H9 (cell line): ENCODE measurements around the gene PCSK6. TPM values are rescaled to one million over a fixed set of nuclear protein-coding genes. Genes with fewer than 3 reads are reported as not detected.

Experiments used
- DNase-seq: peaks from one replicate; pipeline ENCODE4 v3.0.0-alpha.2; 2017
- H2AFZ ChIP-seq: one replicate; pipeline ENCODE4 v1.6.1; 2013; ENCODE audit warnings: mild to moderate bottlenecking, low read length, control low read depth, moderate library complexity
- H2AK5ac ChIP-seq: 2 replicates; pipeline ENCODE4 v1.6.1; 2013; ENCODE audit warnings: low read length, control low read depth, mixed read lengths; ENCODE audit not compliant: insufficient read length
- H2BK120ac ChIP-seq: one replicate; pipeline ENCODE4 v1.6.1; 2013; ENCODE audit warnings: low read depth, mild to moderate bottlenecking, low read length, control low read depth, inconsistent platforms; ENCODE audit not compliant: poor library complexity, severe bottlenecking
- H2BK12ac ChIP-seq: 2 replicates; pipeline ENCODE4 v1.6.1; 2013; ENCODE audit warnings: low read length, control low read depth, mixed read lengths, low read depth; ENCODE audit not compliant: insufficient read length
- H2BK15ac ChIP-seq: 2 replicates; pipeline ENCODE4 v1.6.1; 2013; ENCODE audit warnings: low read depth, low read length, control low read depth
- H2BK20ac ChIP-seq: one replicate; pipeline ENCODE4 v1.6.1; 2013; ENCODE audit warnings: low read depth, mild to moderate bottlenecking, low read length, control low read depth, inconsistent platforms; ENCODE audit not compliant: poor library complexity, severe bottlenecking
- H2BK5ac ChIP-seq: 2 replicates; pipeline ENCODE4 v1.6.1; 2013; ENCODE audit warnings: low read length, control low read depth, mixed read lengths; ENCODE audit not compliant: insufficient read length
- H3K14ac ChIP-seq: 2 replicates; pipeline ENCODE4 v1.6.1; 2013; ENCODE audit warnings: low read length, control low read depth; ENCODE audit not compliant: insufficient read depth
- H3K18ac ChIP-seq: 2 replicates; pipeline ENCODE4 v1.6.1; 2013; ENCODE audit warnings: low read depth, mild to moderate bottlenecking, mixed read lengths, low read length, control low read depth; ENCODE audit not compliant: insufficient read length
- H3K23ac ChIP-seq: 2 replicates; pipeline ENCODE4 v1.6.1; 2013; ENCODE audit warnings: low read length, control low read depth, mixed read lengths, low read depth; ENCODE audit not compliant: insufficient read length
- H3K23me2 ChIP-seq: 2 replicates; pipeline ENCODE4 v1.6.1; 2013; ENCODE audit warnings: low read depth, mild to moderate bottlenecking, mixed read lengths, low read length, control low read depth; ENCODE audit not compliant: insufficient read length, poor library complexity, severe bottlenecking
- H3K27ac ChIP-seq: 2 replicates; pipeline ENCODE4 v1.5.1; 2013; ENCODE audit warnings: low read length, control low read depth, mixed read lengths, low read depth; ENCODE audit not compliant: insufficient read length
- H3K27me3 ChIP-seq: 2 replicates; pipeline ENCODE4 v1.6.1; 2013; ENCODE audit warnings: low read length, control low read depth, inconsistent platforms; ENCODE audit not compliant: insufficient read depth
- H3K4ac ChIP-seq: 2 replicates; pipeline ENCODE4 v1.6.1; 2013; ENCODE audit warnings: low read depth, mild to moderate bottlenecking, control low read depth, inconsistent platforms, low read length, moderate library complexity
- H3K4me1 ChIP-seq: 2 replicates; pipeline ENCODE4 v1.6.1; 2013; ENCODE audit warnings: low read length, control low read depth, inconsistent platforms; ENCODE audit not compliant: insufficient read depth
- H3K4me2 ChIP-seq: 2 replicates; pipeline ENCODE4 v1.6.1; 2013; ENCODE audit warnings: low read length, control low read depth, mixed read lengths; ENCODE audit not compliant: insufficient read length, insufficient read depth
- H3K56ac ChIP-seq: 2 replicates; pipeline ENCODE4 v1.6.1; 2013; ENCODE audit warnings: low read depth, mild to moderate bottlenecking, mixed read lengths, low read length, control low read depth; ENCODE audit not compliant: insufficient read length
- H3K79me1 ChIP-seq: 2 replicates; pipeline ENCODE4 v1.6.1; 2013; ENCODE audit warnings: low read depth, mild to moderate bottlenecking, moderate library complexity, low read length, control low read depth, inconsistent platforms; ENCODE audit not compliant: insufficient read depth, poor library complexity, severe bottlenecking
- H3K79me2 ChIP-seq: 2 replicates; pipeline ENCODE4 v1.6.1; 2013; ENCODE audit warnings: low read length, control low read depth, inconsistent platforms; ENCODE audit not compliant: insufficient read depth
- H3K9ac ChIP-seq: 2 replicates; pipeline ENCODE4 v1.6.1; 2013; ENCODE audit warnings: low read length, control low read depth, mixed read lengths; ENCODE audit not compliant: insufficient read length; ENCODE audit errors: extremely low read depth
- H3K9me3 ChIP-seq: one replicate; pipeline ENCODE4 v1.6.1; 2013; ENCODE audit warnings: low read depth, low read length, inconsistent platforms; ENCODE audit not compliant: control insufficient read depth
- H3T11ph ChIP-seq: one replicate; pipeline ENCODE4 v1.6.1; 2013; ENCODE audit warnings: mild to moderate bottlenecking, low read length, control low read depth, inconsistent platforms
- H4K20me1 ChIP-seq: one replicate; pipeline ENCODE4 v1.6.1; 2013; ENCODE audit not compliant: control insufficient read depth, insufficient read length, insufficient read depth
- H4K5ac ChIP-seq: 2 replicates; pipeline ENCODE4 v1.6.1; 2013; ENCODE audit warnings: low read depth, mild to moderate bottlenecking, mixed read lengths, low read length, control low read depth; ENCODE audit not compliant: insufficient read length
- H4K8ac ChIP-seq: replicated peaks from 2 replicates; pipeline ENCODE4 v1.6.1; 2013; ENCODE audit warnings: low read length, control low read depth, mixed read lengths, low read depth; ENCODE audit not compliant: insufficient read length
- H4K91ac ChIP-seq: 2 replicates; pipeline ENCODE4 v1.6.1; 2013; ENCODE audit warnings: low read depth, mild to moderate bottlenecking, moderate library complexity, mixed read lengths, low read length, control low read depth; ENCODE audit not compliant: insufficient read length
- H3K27ac Mint-ChIP-seq, 3 experiments: 2 replicates in 2 of 3; 3 replicates in 1 of 3; pipeline ENCODE4 v1.8.0; 2020 to 2021; ENCODE audit warnings: mixed read lengths in 3 of 3, mild to moderate bottlenecking in 1 of 3, moderate library complexity in 1 of 3
- H3K27me3 Mint-ChIP-seq: 2 replicates; pipeline ENCODE4 v1.8.0; 2021; ENCODE audit warnings: low read depth, mild to moderate bottlenecking, moderate library complexity, mixed read lengths
- H3K36me3 Mint-ChIP-seq, 3 experiments: 2 replicates in 2 of 3; 3 replicates in 1 of 3; pipeline ENCODE4 v1.8.0; 2020 to 2021; ENCODE audit warnings: low read depth in 3 of 3, mixed read lengths in 3 of 3; ENCODE audit not compliant: insufficient read depth in 1 of 3
- H3K4me1 Mint-ChIP-seq, 2 experiments: 2 replicates each; pipeline ENCODE4 v1.8.0; 2020; ENCODE audit warnings: mixed read lengths in 2 of 2
- H3K4me3 Mint-ChIP-seq, 2 experiments: 2 replicates in 1 of 2; 3 replicates in 1 of 2; pipeline ENCODE4 v1.8.0; 2020 to 2021; ENCODE audit warnings: mild to moderate bottlenecking in 2 of 2, mixed read lengths in 2 of 2, moderate library complexity in 1 of 2
- H3K9me3 Mint-ChIP-seq, 2 experiments: 2 replicates in 1 of 2; 3 replicates in 1 of 2; pipeline ENCODE4 v1.8.0; 2020; ENCODE audit warnings: mild to moderate bottlenecking in 2 of 2, mixed read lengths in 2 of 2, moderate library complexity in 1 of 2
- WGBS: extraction: QIAGEN DNeasy Blood & Tissue Kit; methylation state at CpG from one replicate; pipeline ENCODE4 v1.1.7; 2013; ENCODE audit warnings: missing lambda C conversion rate, low lambda C conversion rate, mixed read lengths; ENCODE audit not compliant: insufficient read length; ENCODE audit errors: extremely low coverage; 5-methylcytosine and 5-hydroxymethylcytosine counted together
- total RNA-seq: library from RNA; stranded (reverse); gene quantifications from 2 replicates; pipeline ENCODE4 v1.2.1, GENCODE V29; 2021
- TF ChIP-seq, protein P1 (sequence below): fragments of 200-600 bp; sonication (generic); conservative IDR thresholded peaks from 3 replicates; pipeline ENCODE4 v1.8.0; 2021; ENCODE audit warnings: antibody characterized with exemption, mild to moderate bottlenecking

PCSK6 gene
- total RNA-seq, 1 experiment from 2014 or later = 4.0 TPM

DNA sequence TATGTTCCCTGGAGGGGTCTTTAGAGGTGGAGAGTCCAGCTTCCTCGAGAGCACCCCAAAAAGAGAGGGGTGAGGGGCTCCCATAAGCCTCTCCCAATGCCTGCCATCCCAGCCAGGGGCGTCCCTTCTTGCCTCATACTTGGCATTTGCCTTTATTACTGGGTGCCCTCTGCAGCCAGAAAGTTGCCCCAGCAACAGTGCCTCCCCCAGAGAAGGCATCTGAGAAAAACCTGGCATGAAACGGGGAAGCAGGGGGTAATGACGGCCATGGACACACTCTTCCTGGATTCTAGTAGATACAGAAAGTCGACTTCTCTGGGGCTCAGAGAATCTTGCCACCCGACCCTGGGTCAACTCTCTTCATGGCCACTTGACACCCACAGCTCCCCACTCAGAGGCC is 90.1 kb downstream of the PCSK6 start:
- H2AK5ac ChIP-seq = no peak overlapping the region
- no peak overlapping the region for H3K23ac ChIP-seq
- H3K18ac ChIP-seq = no peak overlapping the region
- no peak overlapping the region for H3K9ac ChIP-seq
- no peak overlapping the region for H3K4me2 ChIP-seq
- no peak overlapping the region for H2AFZ ChIP-seq
- no peak overlapping the region for H3K27ac ChIP-seq
- no peak overlapping the region for H3K27ac Mint-ChIP-seq
- H3K79me2 ChIP-seq = no peaks in the 10 kb centered on the region
- no peaks in the 10 kb centered on the region for H4K20me1 ChIP-seq
- peaks cover 17% of the 10 kb centered on the region for H3K27me3 Mint-ChIP-seq
- no peak overlapping the region for H2BK120ac ChIP-seq
- H3K23me2 ChIP-seq = no peaks in the 10 kb centered on the region
- no peak overlapping the region for H4K8ac ChIP-seq
- TF ChIP-seq, protein P1, sequence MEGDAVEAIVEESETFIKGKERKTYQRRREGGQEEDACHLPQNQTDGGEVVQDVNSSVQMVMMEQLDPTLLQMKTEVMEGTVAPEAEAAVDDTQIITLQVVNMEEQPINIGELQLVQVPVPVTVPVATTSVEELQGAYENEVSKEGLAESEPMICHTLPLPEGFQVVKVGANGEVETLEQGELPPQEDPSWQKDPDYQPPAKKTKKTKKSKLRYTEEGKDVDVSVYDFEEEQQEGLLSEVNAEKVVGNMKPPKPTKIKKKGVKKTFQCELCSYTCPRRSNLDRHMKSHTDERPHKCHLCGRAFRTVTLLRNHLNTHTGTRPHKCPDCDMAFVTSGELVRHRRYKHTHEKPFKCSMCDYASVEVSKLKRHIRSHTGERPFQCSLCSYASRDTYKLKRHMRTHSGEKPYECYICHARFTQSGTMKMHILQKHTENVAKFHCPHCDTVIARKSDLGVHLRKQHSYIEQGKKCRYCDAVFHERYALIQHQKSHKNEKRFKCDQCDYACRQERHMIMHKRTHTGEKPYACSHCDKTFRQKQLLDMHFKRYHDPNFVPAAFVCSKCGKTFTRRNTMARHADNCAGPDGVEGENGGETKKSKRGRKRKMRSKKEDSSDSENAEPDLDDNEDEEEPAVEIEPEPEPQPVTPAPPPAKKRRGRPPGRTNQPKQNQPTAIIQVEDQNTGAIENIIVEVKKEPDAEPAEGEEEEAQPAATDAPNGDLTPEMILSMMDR = no peak
- H3K4me1 Mint-ChIP-seq = peaks cover 14 to 27% of the 10 kb centered on the region in 2 experiments
- WGBS = no CpG with 5 or more reads among the region's 6 CpGs
- no peak overlapping the region for H4K91ac ChIP-seq
- H3K9me3 ChIP-seq = no peaks in the 10 kb centered on the region
- no peaks in the 10 kb centered on the region for H3K4me1 ChIP-seq
- H2BK5ac ChIP-seq = no peak overlapping the region
- H3T11ph ChIP-seq = no peak overlapping the region
- H3K4ac ChIP-seq = no peak overlapping the region
- H4K5ac ChIP-seq = no peak overlapping the region
- H3K4me3 Mint-ChIP-seq = no peak overlapping the region
- H2BK12ac ChIP-seq = no peak overlapping the region
- peak; percentile 4 for DNase-seq
- H3K27me3 ChIP-seq = no peaks in the 10 kb centered on the region
- H3K36me3 Mint-ChIP-seq = peaks cover 0 to 3% (median 0%) of the 10 kb centered on the region in 3 experiments; a peak in 2 of 7 replicates
- no peaks in the 10 kb centered on the region; a peak in 1 of 5 replicates for H3K9me3 Mint-ChIP-seq
- no peak overlapping the region for H2BK20ac ChIP-seq
- H3K56ac ChIP-seq = no peak overlapping the region
- H3K79me1 ChIP-seq = no peaks in the 10 kb centered on the region
- H3K14ac ChIP-seq = no peak overlapping the region
- H2BK15ac ChIP-seq = no peak overlapping the region
